Stimulated activated CD4-positive, alpha-beta T cell treated with anti-CD3 and anti-CD28 coated beads, Interleukin-1b, Interleukin-23, amount 100 ng/mL, for 24 hours (primary cell): Measurements from ENCODE around the gene GFOD1.
"Not testable (repeated sequence)": the region's sequence is repeated elsewhere in the genome, so short reads cannot be mapped to it uniquely, and the experiment has no call there.

Source experiments
- DNase-seq, 4 experiments: peaks; one replicate each; pipeline ENCODE4 v3.0.0-alpha.2; 2020; ENCODE audit warnings: low read depth in 4 of 4, low spot score in 1 of 4

The GFOD1 gene

DNA sequence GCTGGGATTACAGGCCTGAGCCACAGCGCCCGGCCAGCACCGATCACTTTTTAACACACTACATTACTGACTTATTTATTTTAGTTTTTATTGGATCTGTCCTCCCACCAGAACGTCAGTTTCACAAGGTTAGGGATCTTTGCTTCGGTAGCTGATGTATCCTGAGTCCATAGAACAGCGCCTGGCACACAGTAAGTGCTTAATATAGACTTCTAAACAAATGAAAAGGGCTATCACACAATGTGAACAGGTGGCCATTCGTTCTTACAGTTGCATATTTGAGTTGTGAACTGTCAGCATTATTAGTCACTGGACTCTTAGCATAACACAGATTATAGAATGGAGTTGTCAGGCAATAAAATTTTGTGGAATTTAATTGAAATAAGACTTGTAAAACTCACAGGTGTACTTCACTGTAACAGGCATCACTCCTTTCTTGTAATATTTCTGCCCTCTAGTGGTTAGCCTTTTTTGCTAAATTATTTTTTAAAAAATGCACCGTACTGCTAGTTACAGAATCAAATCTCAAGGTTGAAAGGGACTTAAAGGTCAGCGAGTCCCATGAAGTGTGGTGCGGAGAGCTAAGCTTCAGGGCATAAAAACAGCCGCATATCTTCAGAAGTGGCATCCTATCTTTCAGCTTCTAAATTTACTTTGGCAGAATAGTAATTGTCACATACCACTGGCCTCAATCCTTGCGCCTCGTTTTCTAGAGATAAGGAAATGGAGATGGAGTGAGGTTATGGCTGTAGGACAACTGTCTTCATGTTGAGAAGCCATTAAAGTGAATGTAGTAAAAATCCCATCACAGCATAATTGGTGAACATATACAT lies 155.7 kb downstream of the GFOD1 start:
- no peak for DNase-seq

DNA sequence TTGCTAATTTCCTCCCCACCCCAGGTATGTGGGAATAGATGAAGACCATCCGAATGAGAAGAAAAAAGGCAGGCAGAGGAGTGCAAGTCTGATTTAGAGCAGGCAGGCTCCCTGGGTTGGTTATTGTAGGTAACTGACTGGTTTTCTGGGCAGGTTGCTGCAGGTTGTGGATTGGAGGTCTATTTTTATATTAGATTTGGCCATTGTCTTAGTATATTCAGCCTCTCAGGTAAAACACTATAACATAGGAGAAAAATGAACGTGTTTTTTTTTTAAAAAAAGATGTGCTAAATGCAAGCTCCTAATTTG lies 158.6 kb downstream of the GFOD1 start:
- no peak for DNase-seq

DNA sequence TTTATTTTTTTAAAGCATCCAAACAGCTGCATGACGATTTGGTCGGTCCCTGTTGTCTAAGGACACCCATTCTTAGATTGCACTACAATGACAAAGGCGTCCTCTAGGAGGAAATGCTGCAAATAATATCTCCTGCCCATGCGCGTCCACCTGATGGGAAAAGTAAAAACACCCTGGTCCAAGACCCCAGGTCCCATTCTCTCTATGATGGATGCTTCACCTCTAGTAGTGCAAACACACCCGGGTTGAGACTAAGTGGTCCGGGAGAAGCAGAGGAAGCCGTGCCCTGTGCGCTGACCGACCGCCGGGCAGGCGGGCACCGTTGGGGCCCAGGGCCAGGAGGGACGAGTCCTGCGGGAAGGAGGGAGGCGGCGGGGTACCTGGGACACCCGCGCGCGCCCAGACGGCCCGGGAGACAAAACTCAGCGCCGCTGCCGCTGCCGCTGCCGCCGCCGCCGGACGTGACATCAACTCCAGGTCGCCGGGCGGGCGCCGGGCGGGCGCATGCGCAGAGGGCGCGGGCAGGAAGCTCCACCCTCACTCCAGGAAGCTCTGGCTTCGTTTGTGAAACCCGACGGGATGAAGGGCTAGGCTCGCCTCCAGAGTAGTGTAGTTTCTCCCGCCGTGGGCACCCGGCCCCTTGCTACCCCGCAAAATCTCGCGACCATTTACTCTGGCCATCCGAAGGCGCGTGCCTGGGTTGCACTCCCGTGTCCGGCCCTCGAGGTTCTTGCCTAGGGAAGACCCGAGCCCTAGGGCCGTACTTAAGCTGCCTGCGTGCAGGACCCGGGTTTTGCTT lies 159.1 kb downstream of the GFOD1 start, which contains the start of gene TBC1D7:
Gene TBC1D7 (minus strand): TSS at position 462 of the 799 bp plus-strand sequence. CDS start 1,639 bp downstream, outside the sequence.
- peak; percentile 63 to 91 (median 86) for DNase-seq

DNA sequence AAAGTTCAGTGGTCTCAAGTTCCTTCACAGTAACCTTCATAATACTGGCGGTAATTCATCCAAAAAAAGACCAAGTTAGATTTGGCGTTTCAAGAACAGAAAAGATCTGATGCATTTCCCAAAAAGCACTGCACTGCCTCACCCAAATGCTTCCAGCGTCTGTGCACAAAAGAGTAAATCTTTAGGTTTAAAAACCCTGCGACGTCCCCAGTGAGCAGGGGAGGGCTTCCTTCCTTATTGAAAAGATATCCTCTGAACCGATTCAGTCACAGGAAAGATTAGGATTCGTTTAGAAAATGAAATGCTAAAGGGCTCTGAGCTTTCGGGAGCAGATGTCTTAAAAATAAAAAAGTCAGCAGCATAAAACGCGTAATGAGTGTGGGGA lies 159.7 kb downstream of the GFOD1 start:
- no peak for DNase-seq

DNA sequence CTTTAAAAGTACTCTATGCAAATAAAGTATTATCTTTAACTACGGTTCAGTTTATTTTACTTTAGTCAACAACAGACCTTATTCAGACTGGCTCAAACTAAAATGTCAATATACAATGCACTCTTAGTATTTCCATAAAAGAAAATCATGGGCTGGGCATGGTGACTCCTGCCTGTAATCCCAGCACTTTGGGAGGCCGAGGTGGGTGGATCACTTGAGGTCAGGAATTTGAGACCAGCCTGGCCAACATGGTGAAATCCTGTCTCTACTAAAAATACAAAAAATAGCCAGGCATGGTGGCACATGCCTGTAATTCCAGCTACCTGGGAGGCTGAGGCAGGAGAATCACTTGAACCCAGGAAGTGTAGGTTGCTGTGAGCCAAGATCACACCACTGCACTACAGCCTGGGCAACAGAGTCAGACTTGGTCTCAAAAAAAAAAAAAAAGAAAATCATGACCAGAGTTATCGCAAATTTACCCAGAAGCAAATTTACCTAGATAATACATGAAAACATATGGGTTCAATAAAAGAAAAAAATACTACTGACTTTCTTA lies 161.3 kb downstream of the GFOD1 start:
- not testable (repeated sequence) for DNase-seq

DNA sequence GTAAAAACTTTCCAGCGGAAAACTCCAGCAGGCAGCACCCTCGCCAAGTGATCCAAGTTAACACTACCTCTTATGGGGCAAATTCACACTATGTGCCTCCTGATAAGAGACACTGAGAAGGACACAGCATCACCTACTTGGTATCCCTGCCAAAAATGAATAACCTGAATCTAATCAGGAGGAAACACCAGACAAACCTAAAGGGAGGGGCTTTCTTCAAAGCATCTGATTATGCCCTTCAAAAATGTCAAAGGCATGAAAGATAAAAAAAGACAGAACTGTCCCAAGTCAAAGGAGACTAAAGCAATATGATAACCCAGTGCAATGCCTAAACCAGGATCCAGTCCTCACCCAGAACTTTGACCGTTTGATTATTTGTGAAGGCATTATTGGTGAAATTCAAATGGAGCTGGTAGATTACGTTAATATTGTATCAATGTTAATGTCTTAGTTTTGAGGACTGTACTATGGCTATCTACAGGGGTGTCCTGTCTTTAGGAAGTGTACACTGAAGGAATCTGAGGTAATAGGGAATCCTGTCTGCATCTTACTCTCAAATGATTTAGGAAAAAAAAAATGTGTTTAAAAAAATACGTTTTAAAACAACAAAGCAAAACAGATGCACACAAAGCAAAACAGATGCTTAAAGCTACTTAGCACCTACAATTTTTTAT lies 167.4 kb downstream of the GFOD1 start:
- DNase-seq: no peak

DNA sequence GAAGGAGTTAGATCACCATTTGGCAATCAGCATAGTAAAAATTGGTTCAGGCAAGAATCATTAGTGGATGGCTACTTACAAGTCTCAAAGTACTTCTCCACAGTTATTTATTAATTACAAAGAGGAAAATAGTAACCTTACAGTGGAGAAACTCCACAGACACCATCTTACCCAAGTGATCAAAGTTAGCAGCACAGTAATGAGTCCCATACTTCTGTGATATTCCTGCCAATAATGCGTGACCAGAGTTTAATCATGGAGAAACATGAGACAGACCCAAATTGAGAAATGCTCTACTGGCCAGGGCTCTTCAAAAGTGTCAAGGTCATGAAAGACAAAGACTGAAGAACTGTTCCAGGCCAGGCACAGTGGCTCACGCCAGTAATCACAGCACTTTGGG lies 168.6 kb downstream of the GFOD1 start:
- DNase-seq: no peak

DNA sequence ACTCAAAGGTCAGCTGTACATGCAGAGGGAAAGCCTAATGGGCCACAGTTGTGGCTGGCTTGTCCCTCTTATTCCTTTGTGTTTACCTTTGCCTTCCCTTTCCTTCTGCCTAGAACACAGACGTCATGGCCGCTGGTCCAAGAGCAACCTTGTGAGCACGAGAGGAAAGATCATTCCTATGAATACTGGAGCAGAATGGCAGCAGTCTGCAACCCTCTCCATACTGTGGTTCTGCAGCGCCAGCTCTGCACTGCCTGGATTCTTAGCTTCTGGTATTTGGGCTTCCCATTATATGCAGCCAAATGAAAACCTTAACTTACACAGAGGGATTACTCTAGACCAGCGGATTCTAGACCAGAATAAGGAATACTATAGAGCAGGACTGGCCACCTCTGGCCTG lies 171.5 kb downstream of the GFOD1 start:
- no peak for DNase-seq

DNA sequence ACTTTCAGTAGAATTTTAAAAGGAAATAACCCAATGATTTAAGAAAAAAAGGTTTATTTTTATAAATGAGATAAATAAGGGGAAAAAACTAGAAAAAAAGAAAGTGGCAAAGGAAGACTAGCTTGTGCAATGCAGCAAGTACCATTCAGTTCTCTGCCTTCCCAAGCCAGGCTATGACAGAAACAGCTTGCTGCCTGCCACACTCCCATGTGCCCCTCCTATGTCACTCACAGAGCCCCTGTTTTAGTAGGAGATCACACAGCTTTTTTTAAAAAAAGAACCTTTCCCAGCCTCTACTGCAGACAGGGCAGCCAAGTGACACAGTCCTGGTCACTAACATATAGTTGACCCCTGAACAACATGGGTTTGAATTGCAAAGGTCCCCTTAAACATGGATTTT lies 172.6 kb downstream of the GFOD1 start:
- DNase-seq: no peak

DNA sequence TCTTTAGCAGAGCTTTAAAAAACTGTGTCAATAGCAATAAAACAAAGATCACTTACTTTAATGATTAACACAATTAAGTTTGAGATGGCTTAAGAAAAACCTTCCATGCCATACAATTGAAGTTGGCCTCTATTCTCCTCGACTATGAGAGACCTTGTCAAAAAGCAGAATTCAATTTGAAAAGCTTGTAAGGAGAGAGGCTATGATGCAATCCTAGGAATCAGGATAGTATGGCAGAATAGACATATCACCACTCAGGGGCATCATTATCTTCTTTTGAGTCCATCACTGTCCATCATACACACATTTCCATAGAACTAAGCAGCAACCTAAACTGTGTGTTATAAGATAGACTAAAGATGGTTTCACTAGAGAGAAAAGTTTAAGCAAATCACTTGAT lies 176.2 kb downstream of the GFOD1 start:
- no peak for DNase-seq

DNA sequence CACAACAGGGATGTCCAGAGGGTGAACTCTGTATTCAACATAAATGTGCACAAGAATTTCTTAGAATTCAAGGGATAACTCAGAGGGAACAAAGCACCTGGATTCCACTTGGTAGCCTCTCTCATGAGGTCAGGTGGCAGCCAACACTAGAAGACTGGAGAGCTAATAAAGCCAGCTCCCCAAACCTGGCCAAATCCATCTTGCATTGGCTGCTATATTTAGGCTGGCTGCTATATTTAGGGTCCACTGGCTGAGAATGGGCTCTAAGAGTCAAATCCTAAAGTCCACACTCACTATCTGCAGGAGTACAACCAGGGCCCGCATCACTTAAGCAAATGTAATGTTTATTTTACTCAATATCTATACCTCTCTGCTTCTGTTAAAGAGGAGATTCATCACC lies 179.1 kb downstream of the GFOD1 start:
- DNase-seq: no peak
